OCI-LY1 (cell line): Measurements from ENCODE around the gene USP46.

Experiments used
- H2AFZ ChIP-seq: fragments of 200-600 bp; sonication (generic), shearing (Covaris generic); 2 replicates; pipeline ENCODE4 v1.6.0; 2014; ENCODE audit warnings: antibody characterized with exemption, mild to moderate bottlenecking, low read length
- H3F3A ChIP-seq: fragments of 200-600 bp; sonication (generic), shearing (Covaris generic); 2 replicates; pipeline ENCODE4 v1.6.0; 2014; ENCODE audit warnings: mild to moderate bottlenecking, antibody characterized with exemption, low read length, moderate library complexity; ENCODE audit not compliant: insufficient read depth
- H3K27ac ChIP-seq: fragments of 200-600 bp; sonication (generic); 2 replicates; pipeline ENCODE4 v1.5.1; 2014; ENCODE audit warnings: low read length, mixed run types, mild to moderate bottlenecking, low read depth; ENCODE audit not compliant: poor library complexity, severe bottlenecking
- H3K27me3 ChIP-seq: fragments of 200-600 bp; sonication (generic); 2 replicates; pipeline ENCODE4 v1.6.0; 2014; ENCODE audit warnings: antibody characterized with exemption, mild to moderate bottlenecking, low read length, moderate library complexity; ENCODE audit not compliant: insufficient read depth
- H3K36me3 ChIP-seq: fragments of 200-600 bp; sonication (generic); 2 replicates; pipeline ENCODE4 v1.6.1; 2014; ENCODE audit warnings: mild to moderate bottlenecking, antibody characterized with exemption, low read length, moderate library complexity, mixed read lengths; ENCODE audit not compliant: insufficient read depth
- H3K4me1 ChIP-seq: fragments of 200-600 bp; sonication (generic); 2 replicates; pipeline ENCODE4 v1.5.1; 2014; ENCODE audit warnings: mild to moderate bottlenecking, low read length, moderate library complexity; ENCODE audit not compliant: insufficient read depth, severe bottlenecking
- H3K4me2 ChIP-seq: fragments of 200-600 bp; sonication (generic), shearing (Covaris generic); 2 replicates; pipeline ENCODE4 v1.6.1; 2014; ENCODE audit warnings: low read length
- H3K4me3 ChIP-seq: fragments of 200-600 bp; sonication (generic); 2 replicates; pipeline ENCODE4 v1.5.1; 2014; ENCODE audit warnings: low read length, low read depth, mild to moderate bottlenecking, mixed read lengths; ENCODE audit not compliant: poor library complexity, severe bottlenecking
- H3K79me2 ChIP-seq: fragments of 200-600 bp; shearing (Covaris generic); 2 replicates; pipeline ENCODE4 v1.6.1; 2016; ENCODE audit warnings: mixed run types, low read length, mixed read lengths; ENCODE audit not compliant: insufficient read depth
- H3K9ac ChIP-seq: fragments of 200-600 bp; sonication (generic), shearing (Covaris generic); 2 replicates; pipeline ENCODE4 v1.6.1; 2014; ENCODE audit warnings: mild to moderate bottlenecking, low read length, mixed read lengths
- H3K9me2 ChIP-seq: fragments of 200-600 bp; sonication (generic), shearing (Covaris generic); 2 replicates; pipeline ENCODE4 v1.6.1; 2014; ENCODE audit warnings: low read depth, mild to moderate bottlenecking, low read length, mixed read lengths
- H3K9me3 ChIP-seq: fragments of 200-600 bp; shearing (Covaris generic); 2 replicates; pipeline ENCODE4 v1.6.1; 2014; ENCODE audit warnings: low read length, mixed read lengths
- H4K20me1 ChIP-seq: fragments of 200-600 bp; sonication (generic), shearing (Covaris generic); 2 replicates; pipeline ENCODE4 v1.6.0; 2016; ENCODE audit warnings: mild to moderate bottlenecking, low read length; ENCODE audit not compliant: insufficient read depth
- CTCF ChIP-seq: fragments of 200-600 bp; sonication (generic), shearing (Covaris generic); IDR thresholded peaks from 2 replicates; pipeline ENCODE4 v1.5.1; 2017; ENCODE audit warnings: mild to moderate bottlenecking, antibody characterized with exemption, low read length, moderate library complexity, mixed read lengths
- EZH2 ChIP-seq: fragments of 200-600 bp; sonication (generic), shearing (Covaris generic); IDR thresholded peaks from 2 replicates; pipeline ENCODE4 v1.8.0; 2017; ENCODE audit warnings: borderline replicate concordance, mixed run types, mild to moderate bottlenecking, antibody characterized with exemption, low read length, moderate library complexity, mixed read lengths

USP46 gene

GRCh38 chr4:52566136-52567031, 92.7 kb downstream of the USP46 start:
- no peak for TF ChIP-seq CTCF

GRCh38 chr4:52560844-52561280, 98.2 kb downstream of the USP46 start:
- Histone ChIP-seq H3K4me2 (no peak overlapping the region), H3K27me3 (no peaks in the 10 kb centered on the region; the same call in 1 of the 2 replicates)
- TF ChIP-seq CTCF, result no peak
- TF ChIP-seq EZH2, result no peak

More at GRCh38 chr4:52566136-52567031, 92.7 kb downstream of the USP46 start:
- H3K9me3 ChIP-seq, result no peaks in the 10 kb centered on the region
- no peaks in the 10 kb centered on the region for H3K79me2 ChIP-seq
- H2AFZ ChIP-seq, result no peak overlapping the region
- no peaks in the 10 kb centered on the region for H3K9me2 ChIP-seq
- H3K27ac ChIP-seq, result no peak overlapping the region
- no peaks in the 10 kb centered on the region for H3F3A ChIP-seq
- no peaks in the 10 kb centered on the region for H3K36me3 ChIP-seq
- H4K20me1 ChIP-seq, result no peaks in the 10 kb centered on the region
- H3K9ac ChIP-seq, result no peak overlapping the region
- no peaks in the 10 kb centered on the region; the same call in 1 of the 2 replicates for H3K27me3 ChIP-seq
- H3K4me3 ChIP-seq, result no peak overlapping the region
- no peaks in the 10 kb centered on the region for H3K4me1 ChIP-seq
- no peak overlapping the region for H3K4me2 ChIP-seq

GRCh38 chr4:52555356-52555716, 103.8 kb downstream of the USP46 start:
- no peaks in the 10 kb centered on the region for H3K4me1 ChIP-seq
- no peak overlapping the region for H2AFZ ChIP-seq
- H3K4me2 ChIP-seq, result no peak overlapping the region
- no peaks in the 10 kb centered on the region for H4K20me1 ChIP-seq
- H3K9ac ChIP-seq, result no peak overlapping the region
- TF ChIP-seq CTCF (no peak), EZH2 (no peak)
- H3K79me2 ChIP-seq, result no peaks in the 10 kb centered on the region
- H3K9me2 ChIP-seq, result no peaks in the 10 kb centered on the region
- H3K4me3 ChIP-seq, result no peak overlapping the region
- no peaks in the 10 kb centered on the region for H3K27me3 ChIP-seq
- no peaks in the 10 kb centered on the region for H3F3A ChIP-seq
- no peaks in the 10 kb centered on the region for H3K36me3 ChIP-seq
- no peaks in the 10 kb centered on the region for H3K9me3 ChIP-seq
- H3K27ac ChIP-seq, result no peak overlapping the region

More at GRCh38 chr4:52560844-52561280, 98.2 kb downstream of the USP46 start:
- no peaks in the 10 kb centered on the region for H3K9me3 ChIP-seq
- H3K36me3 ChIP-seq, result no peaks in the 10 kb centered on the region
- no peak overlapping the region for H3K27ac ChIP-seq
- no peaks in the 10 kb centered on the region for H4K20me1 ChIP-seq
- no peaks in the 10 kb centered on the region for H3K9me2 ChIP-seq
- no peaks in the 10 kb centered on the region for H3K4me1 ChIP-seq
- no peak overlapping the region for H2AFZ ChIP-seq
- H3K4me3 ChIP-seq, result no peak overlapping the region
- no peaks in the 10 kb centered on the region for H3F3A ChIP-seq
- no peak overlapping the region for H3K9ac ChIP-seq
- H3K79me2 ChIP-seq, result no peaks in the 10 kb centered on the region
